Measurements from ENCODE around the gene ANO4.
"Not testable (repeated sequence)": the region's sequence is repeated elsewhere in the genome, so short reads cannot be mapped to it uniquely, and the experiment has no call there.

ANO4 gene

DNA sequence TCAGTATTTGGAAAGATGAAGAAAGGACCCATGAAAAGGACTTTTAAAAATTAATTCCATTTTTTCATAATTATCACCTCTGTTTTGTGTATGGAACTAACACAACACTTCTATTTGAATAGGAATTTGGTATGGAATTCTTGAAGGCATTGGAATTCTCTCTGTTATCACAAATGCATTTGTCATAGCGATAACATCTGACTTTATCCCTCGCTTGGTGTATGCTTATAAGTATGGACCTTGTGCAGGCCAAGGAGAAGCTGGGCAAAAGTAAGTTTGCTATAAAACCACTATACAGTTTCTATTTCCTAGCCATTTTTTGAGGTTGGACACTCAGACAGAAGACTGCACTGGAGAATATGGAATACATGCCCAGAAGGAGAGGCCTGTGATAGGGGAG lies 316.9 kb downstream of the ANO4 start:
- DNase-seq: no peak

DNA sequence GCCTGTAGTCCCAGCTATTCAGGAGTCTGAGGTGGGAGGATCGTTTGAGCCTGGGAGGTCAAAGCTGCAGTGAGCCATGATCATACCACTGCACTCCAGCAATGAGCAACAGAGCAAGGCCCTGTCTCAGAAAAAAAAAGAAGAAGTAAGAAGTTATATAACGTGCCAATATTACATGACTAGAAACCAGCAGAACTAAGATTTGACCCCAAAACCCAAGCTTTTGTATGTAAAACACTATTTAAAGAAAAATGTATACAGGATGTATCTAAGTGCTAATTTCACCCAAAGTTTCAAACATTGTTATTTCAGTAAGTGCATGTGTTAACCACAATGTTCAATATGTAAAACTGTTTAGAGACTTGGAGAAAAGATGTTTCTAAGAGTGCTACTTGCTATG lies 320.8 kb downstream of the ANO4 start:
- no peak for DNase-seq

DNA sequence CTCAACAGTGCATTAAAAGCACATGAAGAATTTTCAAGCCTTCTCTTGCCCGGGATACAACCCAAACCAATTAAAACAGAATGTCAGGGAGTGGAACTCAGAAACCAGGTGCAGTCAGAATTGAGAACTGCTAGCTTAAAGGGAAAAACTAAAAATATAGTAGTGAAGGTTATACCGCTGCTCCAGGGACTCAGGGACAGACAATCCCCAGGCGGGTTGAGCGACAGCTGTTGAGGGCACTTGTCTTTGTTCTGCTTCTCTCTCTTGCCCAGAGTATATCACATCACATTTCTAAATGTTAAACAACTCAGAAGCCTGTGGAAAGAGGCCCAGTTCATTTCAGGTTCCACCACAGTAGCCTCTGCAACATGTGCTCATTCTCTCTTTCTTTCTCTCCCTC lies 322.3 kb downstream of the ANO4 start:
- DNase-seq: no peak

DNA sequence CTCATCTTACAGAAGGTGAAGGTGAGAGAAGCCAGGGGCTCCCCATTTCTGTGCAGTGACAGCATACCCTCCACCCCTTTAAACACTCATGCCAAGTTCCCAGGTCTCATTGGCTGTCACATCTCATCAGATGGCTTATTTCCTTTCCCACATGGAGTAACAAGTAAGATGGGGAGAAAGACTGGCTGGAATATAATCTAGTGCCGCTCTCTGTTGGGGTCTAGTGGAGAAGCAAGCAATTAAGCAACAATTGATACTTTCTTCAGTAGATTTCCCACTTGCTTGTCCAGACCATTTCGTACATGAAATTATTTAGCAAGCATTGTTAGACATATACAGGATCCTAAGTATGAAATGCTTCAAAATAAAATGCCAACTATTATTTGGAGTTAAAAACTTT lies 323.3 kb downstream of the ANO4 start:
- no peak for DNase-seq

DNA sequence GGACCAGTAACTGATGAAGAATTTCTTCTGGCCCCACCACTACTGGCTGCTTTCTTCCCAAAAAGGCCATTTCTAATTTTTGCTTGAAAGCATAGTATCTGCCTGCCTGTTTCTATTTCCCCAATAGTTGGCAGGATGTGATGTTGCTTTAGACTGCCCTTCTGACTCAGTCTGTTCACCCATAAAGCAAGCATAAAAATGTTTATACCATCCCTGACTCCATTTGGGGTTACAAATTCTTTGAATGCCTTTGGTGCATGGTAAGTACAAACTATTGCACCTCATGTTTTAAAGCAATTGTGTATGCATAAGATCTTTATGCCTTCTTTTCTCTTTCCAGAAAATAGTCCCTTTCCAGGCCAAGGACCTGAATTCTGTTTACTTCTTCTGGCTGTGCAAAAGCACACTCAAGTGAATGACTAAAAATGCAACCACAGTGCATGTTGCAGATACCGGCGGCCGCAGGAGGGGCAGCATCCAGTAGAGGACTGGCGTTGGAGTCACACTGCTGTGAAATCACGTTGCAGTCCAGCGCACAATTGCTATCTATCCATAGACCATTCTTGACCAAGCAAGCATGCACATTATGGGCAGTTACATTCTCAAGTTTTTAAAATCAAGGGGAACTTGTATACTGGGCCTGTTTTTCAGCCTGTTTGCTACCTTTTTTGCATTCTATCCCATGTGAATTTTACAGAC lies 333.1 kb downstream of the ANO4 start:
- no peak for DNase-seq

DNA sequence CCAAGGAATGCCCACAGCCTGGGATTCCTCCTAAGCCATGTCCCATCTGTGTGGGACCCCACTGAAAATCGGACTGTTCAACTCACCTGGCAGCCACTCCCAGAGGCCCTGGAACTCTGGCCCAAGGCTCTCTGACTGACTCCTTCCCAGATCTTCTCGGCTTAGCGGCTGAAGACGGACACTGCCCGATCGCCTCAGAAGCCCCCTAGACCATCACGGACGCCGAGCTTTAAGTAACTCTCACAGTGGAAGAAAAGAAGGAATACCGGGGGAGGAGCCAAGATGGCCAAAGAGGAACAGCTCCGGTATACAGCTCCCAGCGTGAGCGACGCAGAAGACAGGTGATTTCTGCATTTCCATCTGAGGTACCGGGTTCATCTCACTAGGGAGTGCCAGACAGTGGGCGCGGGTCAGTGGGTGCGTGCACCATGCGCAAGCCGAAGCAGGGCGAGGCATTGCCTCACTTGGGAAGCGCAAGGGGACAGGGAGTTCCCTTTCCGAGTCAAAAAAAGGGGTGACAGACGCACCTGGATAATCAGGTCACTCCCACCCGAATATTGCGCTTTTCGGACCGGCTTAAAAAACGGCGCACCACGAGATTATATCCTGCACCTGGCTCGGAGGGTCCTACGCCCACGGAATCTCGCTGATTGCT lies 351.3 kb downstream of the ANO4 start:
- DNase-seq: not testable (repeated sequence)

DNA sequence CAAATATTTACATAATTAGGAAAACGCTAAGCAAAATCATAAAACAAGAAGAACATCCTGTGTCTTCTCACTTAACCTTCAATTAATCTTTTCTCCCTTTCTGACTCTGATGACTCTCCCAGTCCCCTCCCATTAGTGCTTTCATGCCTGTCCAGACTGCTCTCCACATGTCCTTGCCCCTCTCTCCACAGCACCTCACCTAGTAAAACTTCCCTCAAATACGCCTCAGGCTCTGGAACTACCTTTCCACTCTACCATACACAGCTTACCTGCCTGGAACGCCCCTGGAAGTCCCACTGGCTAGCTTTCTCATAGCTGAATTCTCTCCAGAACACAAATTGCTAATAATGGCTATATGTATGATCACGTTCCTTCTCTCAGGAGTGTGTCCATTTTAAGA lies 370.7 kb downstream of the ANO4 start:
- no peak for DNase-seq

DNA sequence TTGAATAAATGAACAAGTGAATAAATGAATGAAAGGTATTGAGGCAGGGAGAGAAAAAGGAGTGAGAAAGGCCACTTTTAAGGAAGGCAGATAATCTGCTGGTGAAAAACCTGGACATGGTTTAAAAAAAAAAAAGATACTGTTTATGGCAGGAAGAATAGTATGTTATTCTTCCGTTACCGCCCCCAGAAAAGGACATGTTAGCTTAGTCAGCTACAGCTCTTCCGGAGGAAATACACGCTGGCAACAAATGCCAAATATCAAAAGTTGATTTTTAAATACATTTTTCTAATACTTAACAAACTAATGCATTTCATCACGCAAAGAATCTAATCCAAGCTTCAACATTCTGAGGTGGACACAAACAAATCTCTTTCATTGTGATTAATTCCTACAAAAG lies 372.3 kb downstream of the ANO4 start:
- DNase-seq: no peak

DNA sequence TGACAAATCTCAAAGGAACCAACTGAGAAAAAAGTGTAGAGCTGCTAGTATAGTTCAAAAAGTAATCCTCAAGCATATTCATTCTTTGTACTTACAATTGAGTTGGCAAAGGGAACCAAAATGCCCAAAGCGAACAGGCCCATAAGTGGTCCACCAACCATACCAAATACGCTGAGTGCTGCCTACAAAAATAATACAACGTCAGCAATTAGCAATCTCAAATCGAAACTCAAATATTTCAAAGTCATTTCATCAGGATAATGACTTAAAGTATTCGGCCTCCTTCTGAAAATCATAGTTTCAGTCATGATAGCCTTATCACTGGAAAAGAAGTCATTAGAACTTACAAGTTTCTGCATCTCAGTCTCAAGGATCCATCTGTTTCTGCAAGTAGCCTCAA lies 373.4 kb downstream of the ANO4 start:
- no peak for DNase-seq

DNA sequence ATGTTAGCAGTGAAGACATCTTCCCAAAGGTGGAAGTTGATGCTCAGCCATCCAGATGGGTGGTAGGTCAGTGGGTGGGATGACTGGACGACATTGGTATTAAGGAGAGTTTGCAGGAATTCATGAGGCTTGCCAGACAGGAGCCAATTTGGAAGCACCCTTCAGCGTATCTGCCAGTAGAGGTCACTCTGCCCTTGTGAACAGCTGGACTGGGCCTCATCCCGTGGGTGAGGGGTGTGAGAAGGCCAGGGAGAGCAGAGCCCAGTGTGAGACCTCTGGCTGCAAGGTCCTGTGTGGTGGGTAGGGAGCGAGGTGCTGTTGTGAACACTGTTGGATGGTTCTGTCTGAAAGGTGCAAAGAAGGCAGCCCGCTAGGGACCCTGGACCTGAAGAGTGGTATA lies 377.7 kb downstream of the ANO4 start:
- DNase-seq: no peak

DNA sequence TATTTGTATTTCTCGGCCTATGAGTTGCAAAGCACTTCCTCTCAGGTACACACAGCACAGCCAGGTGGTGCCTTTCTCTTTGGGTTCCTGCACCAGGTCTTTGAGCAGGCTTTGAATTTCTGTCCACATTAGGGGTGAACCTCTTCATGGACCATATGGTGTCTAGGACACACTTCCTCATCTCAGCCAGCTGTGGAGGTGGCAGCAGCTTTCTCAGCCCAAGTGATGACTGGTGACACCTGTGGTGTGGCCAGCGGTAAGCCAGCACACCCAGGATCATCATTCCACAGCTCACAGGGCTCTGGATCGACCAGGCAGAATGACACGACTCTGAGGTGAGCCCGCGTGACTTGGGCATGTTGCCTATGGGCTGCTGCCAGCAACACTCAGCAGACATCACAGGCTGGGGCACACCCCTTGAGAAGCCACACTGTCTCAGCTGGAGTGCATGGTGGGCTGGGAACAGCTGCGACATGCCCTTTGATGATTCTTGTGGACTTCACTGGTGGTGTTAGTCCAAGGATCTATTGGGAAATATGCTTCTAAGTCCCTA lies 378.7 kb downstream of the ANO4 start:
- DNase-seq: no peak

DNA sequence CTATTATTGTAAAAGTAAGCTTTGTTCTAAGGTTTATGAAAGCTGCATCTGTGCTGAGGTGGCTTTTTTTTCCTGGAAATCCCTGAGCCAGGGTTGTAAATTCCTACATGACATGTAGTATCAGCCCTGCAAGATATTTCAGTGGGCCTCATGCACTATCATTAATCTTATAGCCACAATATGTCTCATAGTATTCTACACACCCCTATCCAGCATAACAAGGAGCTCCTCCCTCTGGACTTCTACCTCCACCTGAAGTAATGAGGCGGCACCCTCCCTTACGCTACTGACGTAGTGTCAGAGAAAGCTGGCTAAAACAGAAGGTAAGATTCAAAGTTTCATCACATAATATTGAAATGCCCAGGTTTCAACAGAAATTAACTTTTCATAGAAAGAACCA lies 380.0 kb downstream of the ANO4 start:
- no peak for DNase-seq

Data from CD4-positive, alpha-beta T cell treated with Interleukin-4 for 1 hour (primary cell).